Measurements from ENCODE around the gene CLEC4A. TPM values are rescaled to one million over a fixed set of nuclear protein-coding genes. Genes with fewer than 3 reads are reported as not detected.
"Not testable (repeated sequence)": the region's sequence is repeated elsewhere in the genome, so short reads cannot be mapped to it uniquely, and the experiment has no call there.

Gene CLEC4A
- 1.5 TPM in 1 of 2 replicates, not detected in the other for total RNA-seq (2012; rRNA removed)

- H3K4me2 ChIP-seq (ENCODE audit: low read length), result no peak within 1 kb of the TSS
- H3K36me3 ChIP-seq (ENCODE audit: insufficient read depth, low read length), result no peaks in the 10 kb centered on the region
- H3K4me1 ChIP-seq (ENCODE audit: control insufficient read depth, insufficient read depth, low read length), result no peaks in the 10 kb centered on the region
- no peak within 1 kb of the TSS for H3K4me3 ChIP-seq (ENCODE audit: low read length)
- H3K27me3 ChIP-seq (ENCODE audit: control insufficient read depth, insufficient read depth, low read length), result no peaks in the 10 kb centered on the region
- H3K9me3 ChIP-seq (replicated peaks; ENCODE audit: low read length), result no peaks in the 10 kb centered on the region
- no peak within 1 kb of the TSS for H3K9ac ChIP-seq (ENCODE audit: low read depth, low read length)
Measured at GRCh38 chr12:8123124-8123912, at the start of gene CLEC4A. CLEC4A (plus strand) TSS chr12:8123617; CDS start chr12:8123879, 262 bp downstream.

DNA sequence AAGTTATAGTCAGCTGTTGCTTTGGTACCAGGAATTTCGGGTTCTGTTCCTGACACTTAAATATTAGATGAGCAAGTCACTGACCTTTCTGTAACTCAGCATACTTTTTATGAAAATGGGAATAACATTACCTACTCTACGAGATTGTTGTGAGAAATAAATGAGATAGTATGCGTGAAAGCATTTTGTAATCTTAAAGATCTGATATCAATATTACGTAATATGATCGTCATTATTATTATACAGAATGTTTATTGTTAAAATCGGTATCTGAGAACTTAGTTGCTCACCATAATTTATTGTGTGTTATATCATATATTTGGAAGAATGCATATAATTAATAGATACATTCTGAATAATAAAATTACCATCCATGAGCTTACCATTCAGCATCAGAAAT, 47.5 kb upstream of the CLEC4A start:
- Histone ChIP-seq H3K4me3 (ENCODE audit: low read length) (no peak overlapping the region), H3K4me2 (ENCODE audit: low read length) (no peak overlapping the region), H3K36me3 (ENCODE audit: insufficient read depth, low read length) (no peaks in the 10 kb centered on the region), H3K9ac (ENCODE audit: low read depth, low read length) (no peak overlapping the region), H3K27me3 (ENCODE audit: control insufficient read depth, insufficient read depth, low read length) (no peaks in the 10 kb centered on the region), H3K9me3 (replicated peaks; ENCODE audit: low read length) (no peaks in the 10 kb centered on the region), H3K4me1 (ENCODE audit: control insufficient read depth, insufficient read depth, low read length) (peaks cover 9% of the 10 kb centered on the region)

GRCh38 chr12:8076366-8076765, 47.1 kb upstream of the CLEC4A start:
- H3K27me3 ChIP-seq (ENCODE audit: control insufficient read depth, insufficient read depth, low read length), result no peaks in the 10 kb centered on the region
- H3K9me3 ChIP-seq (replicated peaks; ENCODE audit: low read length), result no peaks in the 10 kb centered on the region
- H3K4me3 ChIP-seq (ENCODE audit: low read length), result no peak overlapping the region
- no peak overlapping the region for H3K9ac ChIP-seq (ENCODE audit: low read depth, low read length)
- no peaks in the 10 kb centered on the region for H3K36me3 ChIP-seq (ENCODE audit: insufficient read depth, low read length)
- peaks cover 13% of the 10 kb centered on the region for H3K4me1 ChIP-seq (ENCODE audit: control insufficient read depth, insufficient read depth, low read length)
- no peak overlapping the region for H3K4me2 ChIP-seq (ENCODE audit: low read length)

- Histone ChIP-seq H3K4me3 (ENCODE audit: low read length) (no peak overlapping the region), H3K9me3 (replicated peaks; ENCODE audit: low read length) (no peaks in the 10 kb centered on the region), H3K4me2 (ENCODE audit: low read length) (no peak overlapping the region), H3K36me3 (ENCODE audit: insufficient read depth, low read length) (no peaks in the 10 kb centered on the region), H3K9ac (ENCODE audit: low read depth, low read length) (no peak overlapping the region), H3K27me3 (ENCODE audit: control insufficient read depth, insufficient read depth, low read length) (no peaks in the 10 kb centered on the region), H3K4me1 (ENCODE audit: control insufficient read depth, insufficient read depth, low read length) (peaks cover 14% of the 10 kb centered on the region)
Measured at GRCh38 chr12:8077207-8077606, 46.2 kb upstream of the CLEC4A start.

DNA sequence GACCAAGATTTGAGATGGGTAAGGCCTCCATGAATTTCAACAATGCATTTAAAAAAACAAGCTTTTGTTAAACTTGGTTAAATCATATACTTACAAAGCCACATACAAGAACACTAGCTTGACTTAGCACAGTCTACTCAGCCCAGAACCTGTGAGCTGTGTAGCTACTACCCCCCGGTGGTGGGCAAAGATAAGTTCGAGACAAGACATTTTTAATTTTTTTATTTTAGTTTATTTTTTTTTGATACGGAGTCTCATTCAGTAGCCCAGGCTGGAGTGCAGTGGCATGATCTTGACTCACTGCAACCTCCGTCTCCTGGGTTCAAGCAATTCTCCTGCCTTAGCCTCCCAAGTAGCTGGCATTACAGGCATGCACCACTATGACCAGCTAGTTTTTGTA, 45.0 kb upstream of the CLEC4A start:
- Histone ChIP-seq H3K9me3 (replicated peaks; ENCODE audit: low read length) (no peaks in the 10 kb centered on the region), H3K4me3 (ENCODE audit: low read length) (no peak overlapping the region), H3K4me1 (ENCODE audit: control insufficient read depth, insufficient read depth, low read length) (peaks cover 19% of the 10 kb centered on the region), H3K4me2 (ENCODE audit: low read length) (no peak overlapping the region), H3K36me3 (ENCODE audit: insufficient read depth, low read length) (no peaks in the 10 kb centered on the region), H3K27me3 (ENCODE audit: control insufficient read depth, insufficient read depth, low read length) (no peaks in the 10 kb centered on the region), H3K9ac (ENCODE audit: low read depth, low read length) (no peak overlapping the region)

DNA sequence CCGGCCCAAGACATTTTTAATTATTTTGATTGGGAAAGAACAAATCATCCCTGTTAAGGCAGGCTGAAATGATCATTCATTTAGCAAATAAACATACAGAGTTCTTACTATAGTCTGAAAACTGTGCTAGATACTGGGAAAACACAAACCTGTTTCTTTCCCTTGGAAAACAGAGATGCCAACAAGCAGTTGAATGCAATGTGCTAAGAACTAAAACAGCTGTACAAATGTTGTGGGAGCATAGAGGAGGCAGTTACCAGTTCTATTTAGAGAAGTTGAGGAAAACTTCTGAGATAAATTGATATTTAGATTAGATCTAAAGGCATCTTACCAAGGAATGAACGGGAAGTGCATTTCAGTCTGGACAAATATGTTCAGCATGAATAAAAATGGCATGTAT, 44.5 kb upstream of the CLEC4A start:
- H3K9ac ChIP-seq (ENCODE audit: low read depth, low read length), result no peak overlapping the region
- H3K27me3 ChIP-seq (ENCODE audit: control insufficient read depth, insufficient read depth, low read length), result no peaks in the 10 kb centered on the region
- no peaks in the 10 kb centered on the region for H3K9me3 ChIP-seq (replicated peaks; ENCODE audit: low read length)
- H3K4me1 ChIP-seq (ENCODE audit: control insufficient read depth, insufficient read depth, low read length), result peaks cover 19% of the 10 kb centered on the region
- no peak overlapping the region for H3K4me3 ChIP-seq (ENCODE audit: low read length)
- H3K36me3 ChIP-seq (ENCODE audit: insufficient read depth, low read length), result no peaks in the 10 kb centered on the region
- H3K4me2 ChIP-seq (ENCODE audit: low read length), result no peak overlapping the region

- H3K9ac ChIP-seq (ENCODE audit: low read depth, low read length), result no peak overlapping the region
- H3K27me3 ChIP-seq (ENCODE audit: control insufficient read depth, insufficient read depth, low read length), result no peaks in the 10 kb centered on the region
- H3K4me2 ChIP-seq (ENCODE audit: low read length), result no peak overlapping the region
- H3K4me1 ChIP-seq (ENCODE audit: control insufficient read depth, insufficient read depth, low read length), result peaks cover 19% of the 10 kb centered on the region
- H3K4me3 ChIP-seq (ENCODE audit: low read length), result no peak overlapping the region
- H3K36me3 ChIP-seq (ENCODE audit: insufficient read depth, low read length), result no peaks in the 10 kb centered on the region
- no peaks in the 10 kb centered on the region for H3K9me3 ChIP-seq (replicated peaks; ENCODE audit: low read length)
Measured at GRCh38 chr12:8080120-8080519, 43.3 kb upstream of the CLEC4A start.

GRCh38 chr12:8081251-8081920, 42.0 kb upstream of the CLEC4A start:
- Histone ChIP-seq H3K9me3 (replicated peaks; ENCODE audit: low read length) (no peaks in the 10 kb centered on the region), H3K27me3 (ENCODE audit: control insufficient read depth, insufficient read depth, low read length) (no peaks in the 10 kb centered on the region), H3K36me3 (ENCODE audit: insufficient read depth, low read length) (no peaks in the 10 kb centered on the region), H3K4me3 (ENCODE audit: low read length) (peak overlapping the region; percentile 81), H3K4me2 (ENCODE audit: low read length) (peak overlapping the region; percentile 83), H3K4me1 (ENCODE audit: control insufficient read depth, insufficient read depth, low read length) (peaks cover 19% of the 10 kb centered on the region), H3K9ac (ENCODE audit: low read depth, low read length) (peak overlapping the region; percentile 90)

GRCh38 chr12:8082808-8083100, 40.7 kb upstream of the CLEC4A start:
- Histone ChIP-seq H3K4me1 (ENCODE audit: control insufficient read depth, insufficient read depth, low read length) (peaks cover 11% of the 10 kb centered on the region), H3K4me3 (ENCODE audit: low read length) (peak overlapping the region; percentile 81), H3K9ac (ENCODE audit: low read depth, low read length) (peak overlapping the region; percentile 90), H3K27me3 (ENCODE audit: control insufficient read depth, insufficient read depth, low read length) (no peaks in the 10 kb centered on the region), H3K4me2 (ENCODE audit: low read length) (peak overlapping the region; percentile 83), H3K9me3 (replicated peaks; ENCODE audit: low read length) (no peaks in the 10 kb centered on the region), H3K36me3 (ENCODE audit: insufficient read depth, low read length) (no peaks in the 10 kb centered on the region)

- H3K27me3 ChIP-seq (ENCODE audit: control insufficient read depth, insufficient read depth, low read length); H3K9me3 ChIP-seq (replicated peaks; ENCODE audit: low read length); H3K36me3 ChIP-seq (ENCODE audit: insufficient read depth, low read length); H3K4me3 ChIP-seq (ENCODE audit: low read length); H3K9ac ChIP-seq (ENCODE audit: low read depth, low read length): not testable (repeated sequence)
- peak overlapping the region; percentile 83 for H3K4me2 ChIP-seq (ENCODE audit: low read length)
- H3K4me1 ChIP-seq (ENCODE audit: control insufficient read depth, insufficient read depth, low read length), result peaks cover 10% of the 10 kb centered on the region
Measured at GRCh38 chr12:8084351-8084750, 39.1 kb upstream of the CLEC4A start.

DNA sequence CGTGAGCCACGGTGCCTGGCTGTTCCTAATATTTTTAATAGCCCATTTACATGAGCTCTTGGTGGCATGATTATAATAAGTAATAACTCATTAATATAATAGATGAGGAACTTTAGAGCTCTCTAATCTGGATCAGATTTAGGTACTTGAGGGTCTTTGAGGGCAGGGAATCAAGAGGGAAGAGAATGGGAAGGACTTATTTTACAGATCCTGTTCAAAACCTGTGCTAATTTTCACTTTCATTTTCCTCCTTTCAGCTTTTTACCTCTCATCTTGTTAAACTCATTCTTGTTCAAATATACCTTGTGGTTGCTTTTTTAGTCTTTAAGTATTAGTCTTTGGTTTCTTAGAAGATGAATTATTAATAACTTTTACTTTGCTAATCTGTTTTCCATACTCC, 35.8 kb upstream of the CLEC4A start:
- Histone ChIP-seq H3K27me3 (ENCODE audit: control insufficient read depth, insufficient read depth, low read length) (no peaks in the 10 kb centered on the region), H3K9me3 (replicated peaks; ENCODE audit: low read length) (no peaks in the 10 kb centered on the region), H3K4me2 (ENCODE audit: low read length) (no peak overlapping the region), H3K4me1 (ENCODE audit: control insufficient read depth, insufficient read depth, low read length) (peaks cover 5% of the 10 kb centered on the region), H3K9ac (ENCODE audit: low read depth, low read length) (no peak overlapping the region), H3K36me3 (ENCODE audit: insufficient read depth, low read length) (peaks cover 27% of the 10 kb centered on the region), H3K4me3 (ENCODE audit: low read length) (no peak overlapping the region)

GRCh38 chr12:8088574-8088973, 34.8 kb upstream of the CLEC4A start:
- no peaks in the 10 kb centered on the region for H3K27me3 ChIP-seq (ENCODE audit: control insufficient read depth, insufficient read depth, low read length)
- H3K4me1 ChIP-seq (ENCODE audit: control insufficient read depth, insufficient read depth, low read length), result no peaks in the 10 kb centered on the region
- no peak overlapping the region for H3K4me2 ChIP-seq (ENCODE audit: low read length)
- no peak overlapping the region for H3K4me3 ChIP-seq (ENCODE audit: low read length)
- H3K9me3 ChIP-seq (replicated peaks; ENCODE audit: low read length), result no peaks in the 10 kb centered on the region
- peaks cover 36% of the 10 kb centered on the region for H3K36me3 ChIP-seq (ENCODE audit: insufficient read depth, low read length)
- no peak overlapping the region for H3K9ac ChIP-seq (ENCODE audit: low read depth, low read length)
